Astrocyte (in vitro differentiated cells and primary cell): ENCODE data around the gene PYGB. TPM values are rescaled to one million over a fixed set of nuclear protein-coding genes. Genes with fewer than 3 reads are reported as not detected.

Experiments used
- DNase-seq: peaks from one replicate; pipeline ENCODE4 v3.0.0-alpha.2; 2010; ENCODE audit warnings: low read depth
- FAIRE-seq: peaks from 2 replicates; lab custom pipeline; 2011; peaks lifted over from hg19 to GRCh38; lab: Jason Lieb, UNC
- H2AFZ ChIP-seq: 2 replicates; pipeline ENCODE4 v1.6.0; 2012; ENCODE audit warnings: low read depth, low read length, inconsistent platforms
- H3K27ac ChIP-seq: 2 replicates; pipeline ENCODE4 v1.5.1; 2011; ENCODE audit warnings: low read depth, low read length, inconsistent platforms
- H3K27me3 ChIP-seq: 2 replicates; pipeline ENCODE4 v1.6.0; 2011; ENCODE audit warnings: low read length, inconsistent platforms; ENCODE audit not compliant: insufficient read depth
- H3K36me3 ChIP-seq: 2 replicates; pipeline ENCODE4 v1.5.1; 2011; ENCODE audit warnings: low read length, inconsistent platforms; ENCODE audit not compliant: insufficient read depth
- H3K4me1 ChIP-seq: 2 replicates; pipeline ENCODE4 v1.5.1; 2011; ENCODE audit warnings: low read length, inconsistent platforms; ENCODE audit not compliant: insufficient read depth
- H3K4me2 ChIP-seq: 2 replicates; pipeline ENCODE4 v1.6.0; 2012; ENCODE audit warnings: low read length, inconsistent platforms
- H3K4me3 ChIP-seq: 2 replicates; pipeline ENCODE4 v1.5.1; 2011; ENCODE audit warnings: low read depth, mild to moderate bottlenecking, low read length, inconsistent platforms; ENCODE audit not compliant: insufficient read depth
- H3K79me2 ChIP-seq: 2 replicates; pipeline ENCODE4 v1.6.0; 2012; ENCODE audit warnings: mild to moderate bottlenecking, low read length, inconsistent platforms; ENCODE audit not compliant: insufficient read depth
- H3K9ac ChIP-seq: 2 replicates; pipeline ENCODE4 v1.6.0; 2012; ENCODE audit warnings: mild to moderate bottlenecking, low read length, inconsistent platforms
- H3K9me3 ChIP-seq: 2 replicates; pipeline ENCODE4 v1.5.1; 2012; ENCODE audit warnings: low read depth, mild to moderate bottlenecking, low read length, inconsistent platforms; ENCODE audit not compliant: insufficient read depth
- H4K20me1 ChIP-seq: 2 replicates; pipeline ENCODE4 v1.6.0; 2012; ENCODE audit warnings: low read length, inconsistent platforms; ENCODE audit not compliant: insufficient read depth
- H3K27ac Mint-ChIP-seq: one replicate; pipeline ENCODE4 v1.8.0; 2021; ENCODE audit warnings: mild to moderate bottlenecking, mixed read lengths; ENCODE audit not compliant: unreplicated experiment
- H3K27me3 Mint-ChIP-seq: one replicate; pipeline ENCODE4 v1.8.0; 2021; ENCODE audit warnings: low read depth, mixed read lengths; ENCODE audit not compliant: unreplicated experiment
- H3K36me3 Mint-ChIP-seq: one replicate; pipeline ENCODE4 v1.8.0; 2021; ENCODE audit warnings: low read depth, mixed read lengths; ENCODE audit not compliant: unreplicated experiment
- H3K4me1 Mint-ChIP-seq: one replicate; pipeline ENCODE4 v1.8.0; 2021; ENCODE audit warnings: low read depth, mixed read lengths; ENCODE audit not compliant: unreplicated experiment
- H3K4me3 Mint-ChIP-seq: one replicate; pipeline ENCODE4 v1.8.0; 2021; ENCODE audit warnings: mild to moderate bottlenecking, moderate library complexity, mixed read lengths; ENCODE audit not compliant: unreplicated experiment
- H3K9me3 Mint-ChIP-seq: one replicate; pipeline ENCODE4 v1.8.0; 2021; ENCODE audit warnings: mild to moderate bottlenecking, mixed read lengths; ENCODE audit not compliant: unreplicated experiment
- CTCF ChIP-seq: IDR thresholded peaks from 2 replicates; pipeline ENCODE4 v1.5.1; 2011; ENCODE audit warnings: low read depth, mild to moderate bottlenecking, inconsistent platforms, low read length, moderate library complexity; ENCODE audit not compliant: insufficient read depth
- EZH2 ChIP-seq: IDR thresholded peaks from 2 replicates; pipeline ENCODE4 v1.6.1; 2012; ENCODE audit warnings: mild to moderate bottlenecking, low read length, inconsistent platforms; ENCODE audit not compliant: insufficient read depth
- total RNA-seq: library from RNA; stranded (reverse); gene quantifications from 2 replicates; pipeline ENCODE4 v1.2.1, GENCODE V29; 2021

PYGB gene
- total RNA-seq, 1 donor from 2014 or later = 206 TPM

GRCh38 chr20:25275813-25276532 is 28.1 kb downstream of the PYGB start:
- peaks cover 17% of the 10 kb centered on the region for H3K36me3 Mint-ChIP-seq
- no peaks in the 10 kb centered on the region for H3K27me3 Mint-ChIP-seq
- H3K36me3 ChIP-seq = peaks cover 43% of the 10 kb centered on the region
- no peak for TF ChIP-seq CTCF
- TF ChIP-seq EZH2 = no peak
- no peaks in the 10 kb centered on the region for H3K27me3 ChIP-seq
- H3K4me3 ChIP-seq = no peak overlapping the region
- no peaks in the 10 kb centered on the region for H3K9me3 Mint-ChIP-seq
- no peak overlapping the region for H3K4me2 ChIP-seq
- FAIRE-seq = no peak
- peaks cover 37% of the 10 kb centered on the region for H3K79me2 ChIP-seq
- H3K4me1 Mint-ChIP-seq = peaks cover 7% of the 10 kb centered on the region
- no peak overlapping the region for H2AFZ ChIP-seq
- H3K9me3 ChIP-seq = no peaks in the 10 kb centered on the region
- no peaks in the 10 kb centered on the region for H3K4me1 ChIP-seq
- H3K27ac Mint-ChIP-seq = no peak overlapping the region
- H3K4me3 Mint-ChIP-seq = no peak overlapping the region
- H4K20me1 ChIP-seq = peaks cover 70% of the 10 kb centered on the region
- no peak for DNase-seq
- no peak overlapping the region for H3K9ac ChIP-seq
- H3K27ac ChIP-seq = no peak overlapping the region

GRCh38 chr20:25276533-25277050 is 28.7 kb downstream of the PYGB start:
- Mint-ChIP-seq H3K36me3 (peaks cover 17% of the 10 kb centered on the region), H3K4me3 (no peak overlapping the region), H3K4me1 (peaks cover 7% of the 10 kb centered on the region), H3K27me3 (no peaks in the 10 kb centered on the region), H3K9me3 (no peaks in the 10 kb centered on the region), H3K27ac (no peak overlapping the region)
- Histone ChIP-seq H3K36me3 (peaks cover 42% of the 10 kb centered on the region), H3K4me3 (no peak overlapping the region), H3K27ac (no peak overlapping the region), H3K27me3 (no peaks in the 10 kb centered on the region), H3K9me3 (no peaks in the 10 kb centered on the region), H4K20me1 (peaks cover 64% of the 10 kb centered on the region), H3K9ac (no peak overlapping the region), H3K4me1 (no peaks in the 10 kb centered on the region), H2AFZ (no peak overlapping the region), H3K79me2 (peaks cover 31% of the 10 kb centered on the region), H3K4me2 (no peak overlapping the region)
- TF ChIP-seq CTCF (no peak), EZH2 (no peak)
- FAIRE-seq (no peak), DNase-seq (no peak)
